H1 (cell line): ENCODE results near the gene SYTL1. TPM values are rescaled to one million over a fixed set of nuclear protein-coding genes. Genes with fewer than 3 reads are reported as not detected.

Experiments used
- CTCF ChIA-PET: fragments of 300-600 bp; sonication (Branson Sonifier 250); formaldehyde crosslinking; loops from one replicate; lab custom pipeline; 2021; ENCODE audit not compliant: partially characterized antibody; lab: Charles Lee
- POLR2A ChIA-PET: fragments of 300-600 bp; sonication (Branson Sonifier 250); formaldehyde crosslinking; loops from one replicate; lab custom pipeline; 2021; ENCODE audit warnings: inconsistent platforms; ENCODE audit not compliant: partially characterized antibody; lab: Charles Lee
- DNase-seq, 2 experiments: peaks; one replicate each; pipeline versions ENCODE4 v3.0.0 to v3.0.0-alpha.2; 2010 to 2022; ENCODE audit warnings: low spot score in 2 of 2, low read depth in 1 of 2, mixed read lengths in 1 of 2
- FAIRE-seq: peaks from 2 replicates; lab custom pipeline; 2011; peaks lifted over from hg19 to GRCh38; lab: Jason Lieb, UNC
- H2AFZ ChIP-seq: 2 replicates; pipeline ENCODE4 v1.8.1; 2012; ENCODE audit warnings: low read length, inconsistent platforms
- H2AK5ac ChIP-seq: 2 replicates; pipeline ENCODE4 v1.6.1; 2013; ENCODE audit warnings: low read depth, low read length
- H2BK120ac ChIP-seq: replicated peaks from 2 replicates; pipeline ENCODE3; 2013; ENCODE audit warnings: low read depth, low read length, inconsistent platforms
- H2BK12ac ChIP-seq: 2 replicates; pipeline ENCODE4 v1.6.1; 2013; ENCODE audit warnings: low read depth, low read length
- H2BK15ac ChIP-seq: 2 replicates; pipeline ENCODE4 v1.6.1; 2013; ENCODE audit warnings: low read length
- H2BK20ac ChIP-seq: 2 replicates; pipeline ENCODE4 v1.6.1; 2013; ENCODE audit warnings: low read length
- H2BK5ac ChIP-seq: 2 replicates; pipeline ENCODE4 v1.6.1; 2013; ENCODE audit warnings: low read depth, low read length
- H3K14ac ChIP-seq: 2 replicates; pipeline ENCODE4 v1.6.1; 2013; ENCODE audit warnings: inconsistent platforms; ENCODE audit not compliant: insufficient read length
- H3K18ac ChIP-seq: 2 replicates; pipeline ENCODE4 v1.6.1; 2013; ENCODE audit warnings: low read length; ENCODE audit errors: extremely low read depth
- H3K23ac ChIP-seq: 2 replicates; pipeline ENCODE4 v1.6.1; 2013; ENCODE audit warnings: inconsistent platforms; ENCODE audit not compliant: insufficient read length
- H3K23me2 ChIP-seq: 2 replicates; pipeline ENCODE4 v1.6.1; 2013; ENCODE audit warnings: low read depth, low read length
- H3K27ac ChIP-seq: 2 replicates; pipeline ENCODE4 v1.6.1; 2011; ENCODE audit warnings: low read depth, low read length, inconsistent platforms
- H3K27me3 ChIP-seq, 4 experiments: replicated peaks in 1 of 4; 1 replicate in 1 of 4; 2 replicates in 3 of 4; pipeline versions ENCODE4 v1.6.1 to v1.8.1; 2011 to 2013; ENCODE audit warnings: low read length in 3 of 4, mild to moderate bottlenecking in 3 of 4, inconsistent platforms in 2 of 4, mixed read lengths in 2 of 4, moderate library complexity in 1 of 4; ENCODE audit not compliant: control insufficient read depth in 3 of 4, insufficient read depth in 3 of 4; ENCODE audit errors: extremely low read depth in 1 of 4
- H3K36me3 ChIP-seq, 4 experiments: 2 replicates each; pipeline versions ENCODE4 v1.6.1 to v1.8.1; 2011 to 2013; ENCODE audit warnings: mild to moderate bottlenecking in 4 of 4, low read length in 3 of 4, moderate library complexity in 2 of 4, control low read depth in 1 of 4, inconsistent platforms in 1 of 4; ENCODE audit not compliant: insufficient read depth in 4 of 4, control insufficient read depth in 2 of 4
- H3K4ac ChIP-seq: replicated peaks from 2 replicates; pipeline ENCODE3; 2013; ENCODE audit warnings: low read length, low read depth, mixed read lengths, inconsistent platforms; ENCODE audit not compliant: insufficient read length
- H3K4me1 ChIP-seq, 4 experiments: replicated peaks in 1 of 4; 1 replicate in 1 of 4; 2 replicates in 3 of 4; pipeline versions ENCODE4 v1.6.1 to v1.8.1; 2011 to 2013; ENCODE audit warnings: low read length in 3 of 4, inconsistent platforms in 2 of 4, mixed read lengths in 1 of 4; ENCODE audit not compliant: insufficient read depth in 4 of 4, control insufficient read depth in 3 of 4
- H3K4me2 ChIP-seq, 2 experiments: 2 replicates each; pipeline versions ENCODE4 v1.6.1 to v1.8.1; 2011 to 2013; ENCODE audit warnings: low read depth in 2 of 2, low read length in 2 of 2, control low read depth in 1 of 2, inconsistent platforms in 1 of 2, mild to moderate bottlenecking in 1 of 2; ENCODE audit not compliant: insufficient read depth in 1 of 2
- H3K4me3 ChIP-seq, 4 experiments: fragments of 200-600, 300-600 bp in 1 of 4; sonication (generic), shearing (Covaris generic), sonication (Bioruptor Twin) in 1 of 4; 2 replicates each; pipeline versions ENCODE4 v1.5.1 to v1.8.1; 2011 to 2016; ENCODE audit warnings: low read length in 4 of 4, low read depth in 3 of 4, control low read depth in 2 of 4, inconsistent platforms in 2 of 4, mild to moderate bottlenecking in 2 of 4, mixed read lengths in 1 of 4, moderate library complexity in 1 of 4; ENCODE audit not compliant: insufficient read depth in 2 of 4; ENCODE audit errors: extremely low read depth in 1 of 4
- H3K56ac ChIP-seq: replicated peaks from 2 replicates; pipeline ENCODE3; 2013; ENCODE audit warnings: low read depth, mild to moderate bottlenecking, mixed read lengths, low read length, inconsistent platforms; ENCODE audit not compliant: insufficient read length
- H3K79me1 ChIP-seq: 2 replicates; pipeline ENCODE4 v1.6.1; 2013; ENCODE audit warnings: low read depth, low read length, control low read depth
- H3K79me2 ChIP-seq, 2 experiments: 2 replicates each; pipeline versions ENCODE4 v1.6.1 to v1.8.1; 2012 to 2013; ENCODE audit warnings: low read length in 2 of 2, mild to moderate bottlenecking in 2 of 2, inconsistent platforms in 1 of 2; ENCODE audit not compliant: insufficient read depth in 2 of 2, control insufficient read depth in 1 of 2
- H3K9ac ChIP-seq, 4 experiments: replicated peaks in 1 of 4; 1 replicate in 1 of 4; 2 replicates in 3 of 4; pipeline versions ENCODE4 v1.6.1 to v1.8.1; 2011 to 2013; ENCODE audit warnings: low read depth in 3 of 4, low read length in 3 of 4, control low read depth in 2 of 4, mild to moderate bottlenecking in 2 of 4, moderate library complexity in 2 of 4, inconsistent platforms in 1 of 4; ENCODE audit errors: extremely low read depth in 1 of 4
- H3K9me3 ChIP-seq, 2 experiments: 2 replicates each; pipeline versions ENCODE4 v1.6.1 to v1.8.1; 2012 to 2013; ENCODE audit warnings: mild to moderate bottlenecking in 2 of 2, moderate library complexity in 2 of 2, control low read depth in 1 of 2, inconsistent platforms in 1 of 2, low read depth in 1 of 2, low read length in 1 of 2, mixed read lengths in 1 of 2; ENCODE audit not compliant: insufficient read depth in 2 of 2
- H4K20me1 ChIP-seq, 2 experiments: replicated peaks in 1 of 2; 2 replicates each; pipeline versions ENCODE3 to v1.8.1; 2011 to 2013; ENCODE audit warnings: inconsistent platforms in 2 of 2, low read length in 2 of 2, mild to moderate bottlenecking in 1 of 2; ENCODE audit not compliant: insufficient read depth in 2 of 2, control insufficient read depth in 1 of 2
- H4K5ac ChIP-seq: 2 replicates; pipeline ENCODE4 v1.6.1; 2013; ENCODE audit warnings: low read length, low read depth, mixed read lengths, inconsistent platforms; ENCODE audit not compliant: insufficient read length
- H4K8ac ChIP-seq: 2 replicates; pipeline ENCODE4 v1.8.0; 2013; ENCODE audit warnings: mild to moderate bottlenecking, moderate library complexity, low read length, inconsistent platforms; ENCODE audit not compliant: insufficient read depth; ENCODE audit errors: extremely low read depth
- H4K91ac ChIP-seq: replicated peaks from 2 replicates; pipeline ENCODE3; 2013; ENCODE audit warnings: low read length, mixed read lengths, inconsistent platforms; ENCODE audit not compliant: insufficient read length
- BACH1 ChIP-seq: IDR thresholded peaks from 2 replicates; pipeline ENCODE4 v1.6.1; 2012; ENCODE audit warnings: low read length, improper control_type of control experiment
- BCL11A ChIP-seq, 2 experiments: IDR thresholded peaks; one replicate each; pipeline ENCODE4 v1.6.1; 2011; ENCODE audit warnings: low read depth in 2 of 2, low read length in 2 of 2, mild to moderate bottlenecking in 2 of 2
- NANOG ChIP-seq: IDR thresholded peaks from 2 replicates; pipeline ENCODE4 v1.6.1; 2011; ENCODE audit warnings: low read length, low read depth, mild to moderate bottlenecking, inconsistent platforms; ENCODE audit not compliant: insufficient read depth, poor library complexity, severe bottlenecking
- RAD21 ChIP-seq, 2 experiments: IDR thresholded peaks in 1 of 2; conservative IDR thresholded peaks in 1 of 2; 2 replicates each; pipeline ENCODE4 v1.6.1; 2011; ENCODE audit warnings: low read depth in 2 of 2, low read length in 2 of 2, improper control_type of control experiment in 1 of 2, inconsistent platforms in 1 of 2, mild to moderate bottlenecking in 1 of 2, moderate library complexity in 1 of 2
- RNF2 ChIP-seq: fragments of 200-900, 300-1000 bp; sonication (generic); IDR thresholded peaks from 2 replicates; pipeline ENCODE4 v1.7.1; 2016; ENCODE audit warnings: borderline replicate concordance, low read depth, mild to moderate bottlenecking, antibody characterized with exemption, low read length; ENCODE audit not compliant: poor library complexity, severe bottlenecking; ENCODE audit errors: missing control alignments
- SIN3A ChIP-seq, 2 experiments: IDR thresholded peaks in 1 of 2; conservative IDR thresholded peaks in 1 of 2; 2 replicates each; pipeline ENCODE4 v1.6.1; 2011 to 2012; ENCODE audit warnings: low read length in 2 of 2, improper control_type of control experiment in 1 of 2, low read depth in 1 of 2, mild to moderate bottlenecking in 1 of 2
- SIRT6 ChIP-seq: IDR thresholded peaks from one replicate; pipeline ENCODE4 v1.7.1; 2012; ENCODE audit warnings: low read length, inconsistent platforms
- SIX5 ChIP-seq: IDR thresholded peaks from 2 replicates; pipeline ENCODE4 v1.6.1; 2011; ENCODE audit warnings: mild to moderate bottlenecking, low read depth, low read length
- TAF1 ChIP-seq: IDR thresholded peaks from 2 replicates; pipeline ENCODE4 v1.6.1; 2011; ENCODE audit warnings: mild to moderate bottlenecking, low read depth, low read length
- TBP ChIP-seq: IDR thresholded peaks from 2 replicates; pipeline ENCODE4 v1.6.1; 2011; ENCODE audit warnings: low read depth, low read length, improper control_type of control experiment
- TCF12 ChIP-seq: IDR thresholded peaks from 2 replicates; pipeline ENCODE4 v1.6.1; 2011; ENCODE audit warnings: low read depth, mild to moderate bottlenecking, low read length
- USF2 ChIP-seq: IDR thresholded peaks from 2 replicates; pipeline ENCODE4 v1.6.1; 2011; ENCODE audit warnings: low read length, improper control_type of control experiment
- WGBS, 2 experiments: shearing (Covaris generic) in 1 of 2; methylation state at CpG; one replicate each; pipeline versions ENCODE4 v1.1.6 to v1.1.7; 2013 to 2015; ENCODE audit warnings: low lambda C conversion rate in 2 of 2, mixed read lengths in 2 of 2, inconsistent platforms in 1 of 2, low coverage in 1 of 2, missing lambda C conversion rate in 1 of 2; ENCODE audit not compliant: insufficient replicate concordance in 2 of 2, insufficient coverage in 1 of 2, insufficient read length in 1 of 2; ENCODE audit errors: extremely low coverage in 1 of 2, missing lambda C conversion rate in 1 of 2; 5-methylcytosine and 5-hydroxymethylcytosine counted together
- polyA plus RNA-seq, 7 experiments: library from polyadenylated mRNA; depleted of rRNA in 3 of 7; stranded (reverse) in 5 of 7; unstranded in 2 of 7; fragments of >200 nt in 5 of 7; fragments of 200-250 nt in 2 of 7; gene quantifications; 1 replicate in 5 of 7; 2 replicates in 1 of 7; 4 replicates in 1 of 7; pipeline versions ENCODE4 v1.2.1 to v1.2.3, GENCODE V29; 2011 to 2013; ENCODE audit warnings: missing spikeins in 2 of 7, mixed read lengths in 2 of 7
- total RNA-seq: library from RNA; stranded (reverse); fragmentation: NEBNext Ultra II Directional; extraction: Animal tissue kit (Norgen Biotek cat#: 25700); gene quantifications from 2 replicates; pipeline ENCODE4 v1.2.1, GENCODE V29; 2021

Gene SYTL1
- total and polyA plus RNA-seq, 2 of the 8 experiments (the other 6 are each of a cell fraction or from before 2014, with no cell fraction given), result 6.4 to 19.5 TPM

GRCh38 chr1:27325286-27325685, 16.5 kb upstream of the SYTL1 start:
- Histone ChIP-seq H2BK15ac (no peak overlapping the region), H2BK12ac (no peak overlapping the region), H4K5ac (no peak overlapping the region), H3K79me1 (peaks cover 8% of the 10 kb centered on the region; the same call in 1 of the 2 replicates), H4K8ac (no peak overlapping the region), H3K27ac (no peak overlapping the region), H2BK20ac (no peak overlapping the region), H2BK5ac (no peak overlapping the region), H2BK120ac (no peak overlapping the region), H4K20me1 (peaks cover 4 to 7% of the 10 kb centered on the region in 2 experiments), H3K4ac (no peak overlapping the region), H3K56ac (no peak overlapping the region), H3K27me3 (no peaks in the 10 kb centered on the region; a peak in 1 of 7 replicates), H3K18ac (no peak overlapping the region), H3K9me3 (no peaks in the 10 kb centered on the region), H3K14ac (no peak overlapping the region), H3K4me1 (0 out of 7 replicates have a peak, but pooled peaks cover 0 to 6% (median 0%) of the 10 kb centered on the region in 4 experiments), H3K23me2 (peaks cover 7% of the 10 kb centered on the region; the same call in 1 of the 2 replicates), H4K91ac (no peak overlapping the region), H3K79me2 (peaks cover 4 to 61% of the 10 kb centered on the region in 2 experiments), H3K36me3 (peaks cover 2 to 7% (median 6%) of the 10 kb centered on the region in 4 experiments; a peak in 7 of 8 replicates), H3K4me3 (no peak overlapping the region), H2AFZ (no peak overlapping the region), H3K4me2 (no peak overlapping the region), H3K23ac (no peak overlapping the region), H2AK5ac (no peak overlapping the region), H3K9ac (no peak overlapping the region)
- no peak for DNase-seq
- FAIRE-seq, result no peak
- ChIA-PET CTCF (interaction anchor here (0.6 to 7.0 kb wide), 10 partner anchors 8 to 343 kb away, joined by 3 to 102 read pairs (median 10); no protein-coding TSS in a partner anchor), POLR2A (interaction anchor here (0.8 kb wide), 1 partner anchor 14 kb away, joined by 3 read pairs; no protein-coding TSS in a partner anchor)
- WGBS, 2 experiments, result 94% methylated on average over 15 of the region's 15 CpGs; no CpG with 5 or more reads in 1 of the 2 experiments
- no peak for TF ChIP-seq BCL11A (IDR thresholded peaks at IDR 0.05; ENCODE audit: low read depth in 2 of 2, low read length in 2 of 2)
- TF ChIP-seq NANOG, result no peak
- TF ChIP-seq SIN3A (conservative IDR thresholded peaks at IDR 0.05 in 1 of 2, IDR thresholded peaks at IDR 0.05 in 1 of 2; ENCODE audit: low read depth in 1 of 2, low read length in 2 of 2), result no peak
- no peak for TF ChIP-seq RAD21 (IDR thresholded peaks at IDR 0.05 in 1 of 2, conservative IDR thresholded peaks at IDR 0.05 in 1 of 2; ENCODE audit: low read depth in 2 of 2, low read length in 2 of 2)
- no peak for TF ChIP-seq USF2
- no peak for TF ChIP-seq TBP
- TF ChIP-seq SIX5, result no peak
- no peak for TF ChIP-seq TCF12
- no peak for TF ChIP-seq RNF2
- TF ChIP-seq BACH1, result no peak
- no peak for TF ChIP-seq TAF1
- TF ChIP-seq SIRT6, result no peak
